SK-N-SH treated with all-trans-retinoic acid at 6 μM for 48 hours (cell line): Measurements from ENCODE around the gene ATP6V1D.
"Not testable (repeated sequence)": the region's sequence is repeated elsewhere in the genome, so short reads cannot be mapped to it uniquely, and the experiment has no call there.

ENCODE experiments used
- ATAC-seq: fragments of 200-7000 bp; cut with Tn5 transposase; 3 replicates; pipeline ENCODE4 v1.9.1; 2020; ENCODE audit warnings: mild to moderate bottlenecking, moderate library complexity
- BACH2 ChIP-seq: fragments of 250-450 bp; sonication (Bioruptor Pico); IDR thresholded peaks from 2 replicates; pipeline ENCODE4 v1.9.0; 2021; ENCODE audit warnings: mild to moderate bottlenecking, borderline replicate concordance
- CREB5 ChIP-seq: fragments of 250-450 bp; sonication (Bioruptor Pico); IDR thresholded peaks from 2 replicates; pipeline ENCODE4 v1.5.1; 2020; ENCODE audit warnings: low read depth, mild to moderate bottlenecking, moderate library complexity
- CSDC2 ChIP-seq: fragments of 250-450 bp; sonication (Bioruptor Pico); IDR thresholded peaks from 2 replicates; pipeline ENCODE4 v1.5.0; 2020; ENCODE audit warnings: mild to moderate bottlenecking, moderate library complexity
- CSRNP3 ChIP-seq: fragments of 250-450 bp; sonication (Bioruptor Pico); IDR thresholded peaks from 2 replicates; pipeline ENCODE4 v1.5.1; 2021; ENCODE audit warnings: mild to moderate bottlenecking, moderate library complexity
- ESRRG ChIP-seq: fragments of 250-450 bp; sonication (Bioruptor Pico); IDR thresholded peaks from 2 replicates; pipeline ENCODE4 v1.6.1; 2021; ENCODE audit warnings: mild to moderate bottlenecking
- GLIS3 ChIP-seq: fragments of 250-450 bp; sonication (Bioruptor Pico); IDR thresholded peaks from 2 replicates; pipeline ENCODE4 v1.5.0; 2020; ENCODE audit warnings: mild to moderate bottlenecking, moderate library complexity
- ISL1 ChIP-seq: fragments of 250-450 bp; sonication (Bioruptor Pico); IDR thresholded peaks from 2 replicates; pipeline ENCODE4 v2.1.2; 2022; ENCODE audit warnings: mild to moderate bottlenecking, moderate library complexity
- OSR1 ChIP-seq: fragments of 250-450 bp; sonication (Bioruptor Pico); IDR thresholded peaks from 2 replicates; pipeline ENCODE4 v1.8.0; 2022; ENCODE audit warnings: moderate library complexity, mild to moderate bottlenecking, inconsistent platforms
- PATZ1 ChIP-seq: fragments of 250-450 bp; sonication (Bioruptor Pico); IDR thresholded peaks from 2 replicates; pipeline ENCODE4 v1.8.0; 2020; ENCODE audit warnings: mild to moderate bottlenecking, moderate library complexity, borderline replicate concordance
- PPARA ChIP-seq: fragments of 250-450 bp; sonication (Bioruptor Pico); IDR thresholded peaks from 2 replicates; pipeline ENCODE4 v1.5.0; 2020; ENCODE audit warnings: mild to moderate bottlenecking, borderline replicate concordance
- RARB ChIP-seq: fragments of 250-450 bp; sonication (Bioruptor Pico); IDR thresholded peaks from 2 replicates; pipeline ENCODE4 v1.8.0; 2021; ENCODE audit warnings: mild to moderate bottlenecking, moderate library complexity
- SNAI2 ChIP-seq: fragments of 250-450 bp; sonication (Bioruptor Pico); IDR thresholded peaks from 2 replicates; pipeline ENCODE4 v1.5.0; 2020; ENCODE audit warnings: mild to moderate bottlenecking, moderate library complexity
- TOX ChIP-seq: fragments of 250-450 bp; sonication (Bioruptor Pico); IDR thresholded peaks from 2 replicates; pipeline ENCODE4 v1.8.0; 2021; ENCODE audit warnings: mild to moderate bottlenecking, moderate library complexity, borderline replicate concordance
- ZC3H10 ChIP-seq: fragments of 250-450 bp; sonication (Bioruptor Pico); IDR thresholded peaks from 2 replicates; pipeline ENCODE4 v1.5.1; 2021; ENCODE audit warnings: mild to moderate bottlenecking, moderate library complexity
- ZFP3 ChIP-seq: fragments of 250-450 bp; sonication (Bioruptor Pico); IDR thresholded peaks from 2 replicates; pipeline ENCODE4 v1.5.0; 2020; ENCODE audit warnings: mild to moderate bottlenecking, moderate library complexity
- ZFP30 ChIP-seq: fragments of 450-650 bp; formaldehyde crosslinking; IDR thresholded peaks from 2 replicates; pipeline ENCODE4 v1.5.0; 2022; ENCODE audit warnings: mild to moderate bottlenecking, moderate library complexity
- ZNF565 ChIP-seq: fragments of 450-650 bp; formaldehyde crosslinking; conservative IDR thresholded peaks from 2 replicates; pipeline ENCODE4 v1.5.0; 2020; ENCODE audit warnings: low read depth, mild to moderate bottlenecking, moderate library complexity
- ZNF70 ChIP-seq: fragments of 450-650 bp; formaldehyde crosslinking; IDR thresholded peaks from 2 replicates; pipeline ENCODE4 v1.5.0; 2020; ENCODE audit warnings: mild to moderate bottlenecking, moderate library complexity
- ZNF8 ChIP-seq: fragments of 450-650 bp; formaldehyde crosslinking; IDR thresholded peaks from 2 replicates; pipeline ENCODE4 v1.5.0; 2020; ENCODE audit warnings: mild to moderate bottlenecking, moderate library complexity
- TF ChIP-seq, protein P1 (sequence below): fragments of 250-450 bp; sonication (Bioruptor Pico); IDR thresholded peaks from 2 replicates; pipeline ENCODE4 v1.5.0; 2020; ENCODE audit warnings: mild to moderate bottlenecking, moderate library complexity

Gene ATP6V1D

GRCh38 chr14:67345583-67345982, 14.0 kb downstream of the ATP6V1D start (continued):
- TF ChIP-seq, protein P1, sequence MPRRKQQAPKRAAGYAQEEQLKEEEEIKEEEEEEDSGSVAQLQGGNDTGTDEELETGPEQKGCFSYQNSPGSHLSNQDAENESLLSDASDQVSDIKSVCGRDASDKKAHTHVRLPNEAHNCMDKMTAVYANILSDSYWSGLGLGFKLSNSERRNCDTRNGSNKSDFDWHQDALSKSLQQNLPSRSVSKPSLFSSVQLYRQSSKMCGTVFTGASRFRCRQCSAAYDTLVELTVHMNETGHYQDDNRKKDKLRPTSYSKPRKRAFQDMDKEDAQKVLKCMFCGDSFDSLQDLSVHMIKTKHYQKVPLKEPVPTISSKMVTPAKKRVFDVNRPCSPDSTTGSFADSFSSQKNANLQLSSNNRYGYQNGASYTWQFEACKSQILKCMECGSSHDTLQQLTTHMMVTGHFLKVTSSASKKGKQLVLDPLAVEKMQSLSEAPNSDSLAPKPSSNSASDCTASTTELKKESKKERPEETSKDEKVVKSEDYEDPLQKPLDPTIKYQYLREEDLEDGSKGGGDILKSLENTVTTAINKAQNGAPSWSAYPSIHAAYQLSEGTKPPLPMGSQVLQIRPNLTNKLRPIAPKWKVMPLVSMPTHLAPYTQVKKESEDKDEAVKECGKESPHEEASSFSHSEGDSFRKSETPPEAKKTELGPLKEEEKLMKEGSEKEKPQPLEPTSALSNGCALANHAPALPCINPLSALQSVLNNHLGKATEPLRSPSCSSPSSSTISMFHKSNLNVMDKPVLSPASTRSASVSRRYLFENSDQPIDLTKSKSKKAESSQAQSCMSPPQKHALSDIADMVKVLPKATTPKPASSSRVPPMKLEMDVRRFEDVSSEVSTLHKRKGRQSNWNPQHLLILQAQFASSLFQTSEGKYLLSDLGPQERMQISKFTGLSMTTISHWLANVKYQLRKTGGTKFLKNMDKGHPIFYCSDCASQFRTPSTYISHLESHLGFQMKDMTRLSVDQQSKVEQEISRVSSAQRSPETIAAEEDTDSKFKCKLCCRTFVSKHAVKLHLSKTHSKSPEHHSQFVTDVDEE (CRISPR knock-in tag): no peak
- TF ChIP-seq ZNF565 (CRISPR knock-in tag): no peak
- TF ChIP-seq ISL1 (CRISPR knock-in tag): no peak
- TF ChIP-seq BACH2: no peak
- TF ChIP-seq, all 23 proteins: peak for 0

DNA sequence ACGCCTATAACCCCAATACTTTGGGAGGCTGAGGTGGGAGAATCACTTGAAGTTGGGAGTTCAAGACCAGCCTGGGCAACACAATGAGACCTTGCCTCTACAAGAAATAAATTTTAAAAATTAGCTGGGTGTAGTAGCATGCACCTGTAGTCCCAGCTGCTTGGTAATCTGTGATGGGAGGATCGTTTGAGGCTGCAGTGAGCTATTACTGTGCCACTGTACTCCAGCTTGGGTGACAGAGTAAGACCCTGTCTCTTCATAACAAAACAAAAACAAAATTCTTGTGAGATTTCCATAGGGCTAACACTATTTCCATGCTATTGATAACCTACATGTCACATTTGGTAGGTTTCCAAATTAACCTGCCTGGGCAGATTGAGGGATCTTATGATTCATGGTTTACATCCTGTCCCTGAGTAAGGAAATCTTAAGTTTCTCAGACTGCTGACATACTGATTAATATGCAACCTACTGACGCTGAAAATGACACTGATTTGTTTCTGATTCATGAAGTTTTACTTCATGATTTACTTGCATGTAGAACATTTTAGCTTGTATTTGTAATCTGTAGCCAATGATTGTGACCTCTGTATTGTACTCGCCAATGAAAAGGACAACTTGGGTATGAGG, 15.9 kb downstream of the ATP6V1D start:
- ATAC-seq: no peak
- no peak for TF ChIP-seq TOX (CRISPR knock-in tag)
- TF ChIP-seq BACH2: no peak
- no peak for TF ChIP-seq ZFP3 (CRISPR knock-in tag)
- TF ChIP-seq ZNF70 (CRISPR knock-in tag): no peak
- no peak for TF ChIP-seq ZNF565 (CRISPR knock-in tag)
- TF ChIP-seq ZNF8 (CRISPR knock-in tag): no peak
- no peak for TF ChIP-seq PPARA
- no peak for TF ChIP-seq ZC3H10 (CRISPR knock-in tag)
- no peak for TF ChIP-seq SNAI2 (CRISPR knock-in tag)
- no peak for TF ChIP-seq CSDC2 (CRISPR knock-in tag)
- no peak for TF ChIP-seq OSR1
- TF ChIP-seq, protein P1 (CRISPR knock-in tag): no peak
- no peak for TF ChIP-seq ZFP30 (CRISPR knock-in tag)
- no peak for TF ChIP-seq ESRRG (CRISPR knock-in tag)
- no peak for TF ChIP-seq ISL1 (CRISPR knock-in tag)
- no peak for TF ChIP-seq PATZ1 (CRISPR knock-in tag)
- no peak for TF ChIP-seq CREB5 (CRISPR knock-in tag)
- TF ChIP-seq GLIS3: no peak
- no peak for TF ChIP-seq RARB (CRISPR knock-in tag)
- no peak for TF ChIP-seq CSRNP3 (CRISPR knock-in tag)

- ATAC-seq: not testable (repeated sequence)
Observed at GRCh38 chr14:67341231-67341630, 18.4 kb downstream of the ATP6V1D start.
